NCI-H1048 (cell line): ENCODE measurements around the gene ITGA7.

Source experiments
- DNase-seq: peaks from one replicate; lab custom pipeline; 2025; lab: John Stamatoyannopoulos, UW

Gene ITGA7

DNA sequence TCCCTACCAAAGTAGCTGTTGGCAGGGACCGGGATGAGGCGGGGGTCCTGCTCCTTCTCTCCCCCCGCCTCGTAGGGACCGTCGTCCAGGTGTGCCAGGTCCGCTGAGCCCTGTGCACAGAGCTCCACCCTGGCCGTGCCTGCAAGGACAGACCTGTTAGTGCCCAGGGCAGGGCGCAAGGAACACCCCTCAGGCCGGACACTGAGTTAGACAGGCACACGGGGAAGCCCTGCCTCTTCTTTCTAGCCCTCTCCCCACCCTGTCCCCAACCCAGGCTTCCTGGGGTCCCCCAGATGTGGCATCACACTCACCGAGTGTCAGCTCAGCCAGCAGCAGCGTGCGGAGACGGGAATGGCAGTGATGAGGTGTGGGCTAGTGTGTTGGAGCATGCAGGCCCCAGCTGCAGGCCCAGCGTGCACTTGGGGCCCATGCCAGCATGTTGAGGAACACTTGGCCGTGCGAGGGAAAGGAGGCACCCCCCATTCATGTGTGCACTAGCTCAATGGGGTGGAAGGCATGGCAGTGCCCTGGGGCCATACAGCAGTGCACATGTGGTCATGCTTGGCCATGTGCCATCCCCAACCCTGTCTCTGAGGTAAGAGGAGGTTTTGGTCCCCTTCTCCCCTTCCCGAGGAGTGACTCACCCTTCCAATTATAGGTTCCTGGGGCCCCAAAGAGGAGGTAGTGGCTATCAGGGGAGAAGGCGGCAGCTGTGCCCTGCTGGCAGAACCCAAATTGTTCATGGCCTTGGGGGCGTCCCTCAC lies 7.3 kb downstream of the ITGA7 start:
- DNase-seq = no peak

GRCh38 chr12:55699471-55700055 lies 8.1 kb downstream of the ITGA7 start:
- DNase-seq = no peak

DNA sequence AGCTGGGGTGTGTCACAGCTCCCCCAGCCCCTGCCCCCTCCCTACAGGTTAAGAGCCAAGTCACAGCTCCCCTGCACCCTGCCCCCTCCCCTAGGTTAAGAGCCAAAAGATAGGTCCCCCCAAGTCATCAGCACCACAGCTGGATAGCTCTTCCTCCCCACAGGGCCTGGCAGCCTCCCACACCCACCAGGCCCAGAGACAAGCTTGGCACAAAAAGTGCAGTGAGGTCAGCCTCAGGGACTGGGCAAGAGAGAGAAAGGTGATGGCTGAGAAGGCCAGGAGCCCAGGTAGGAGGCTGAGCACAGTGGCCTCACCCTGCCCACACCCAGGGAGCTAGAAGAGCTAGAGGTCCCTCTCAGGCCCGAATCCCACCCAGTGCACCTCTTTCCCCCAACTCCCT lies 8.7 kb downstream of the ITGA7 start:
- no peak for DNase-seq

DNA sequence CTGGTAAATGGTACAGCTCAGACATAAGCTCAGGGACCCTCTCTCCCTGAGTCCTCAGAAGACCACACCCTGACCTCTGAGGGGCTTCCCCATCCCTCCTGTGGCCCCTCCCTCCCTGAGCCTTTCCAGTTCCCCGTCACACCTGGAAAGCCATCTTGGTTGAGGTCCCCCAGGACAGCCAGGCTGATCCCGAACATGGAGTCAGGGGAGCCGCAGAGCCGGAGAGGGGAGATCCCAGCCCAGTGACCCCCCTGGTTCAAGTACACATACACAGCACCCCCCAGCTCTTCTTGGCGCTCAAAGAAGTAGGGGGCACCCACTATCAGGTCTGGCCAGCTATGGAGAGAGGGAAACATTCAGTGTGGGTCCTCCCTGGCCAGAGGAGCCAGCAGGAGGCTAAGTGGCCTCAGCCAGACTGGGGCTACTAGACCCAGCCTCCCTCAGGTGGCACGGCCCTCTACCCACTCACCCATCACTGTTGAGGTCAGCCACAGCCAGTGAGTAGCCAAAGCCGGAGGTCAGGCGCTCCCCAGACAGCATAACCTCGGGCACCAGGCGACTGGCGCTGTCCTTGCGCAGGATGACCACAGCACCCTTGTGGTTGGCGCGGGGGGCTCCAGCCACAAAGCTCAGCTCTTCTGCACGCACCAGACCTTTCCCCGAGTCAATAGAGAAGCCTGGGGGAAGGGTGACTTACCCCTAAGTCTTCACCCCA lies 9.3 kb downstream of the ITGA7 start:
- no peak for DNase-seq

GRCh38 chr12:55697686-55698085 lies 10.0 kb downstream of the ITGA7 start:
- DNase-seq = no peak

GRCh38 chr12:55696796-55697462 lies 10.8 kb downstream of the ITGA7 start:
- no peak for DNase-seq

DNA sequence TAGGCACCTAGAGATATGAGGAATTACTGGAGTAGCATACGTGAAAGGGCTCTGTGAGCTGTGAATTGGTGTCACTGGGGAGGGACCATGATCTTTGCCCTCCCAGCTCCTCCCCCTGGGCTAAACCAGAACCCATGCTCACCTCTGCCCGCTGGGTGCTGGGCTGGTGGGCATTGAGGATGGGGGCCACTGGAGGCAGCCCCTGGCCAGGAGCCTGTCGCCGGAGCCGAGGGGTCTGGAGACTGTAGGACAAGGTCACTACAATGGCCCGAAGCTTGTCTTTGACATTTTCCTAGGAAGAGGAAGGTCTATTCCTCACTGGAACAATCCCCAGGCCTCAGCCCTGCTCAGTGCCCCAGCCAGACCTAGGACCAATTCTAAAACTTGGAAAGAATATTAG lies 11.6 kb downstream of the ITGA7 start:
- no peak for DNase-seq

DNA sequence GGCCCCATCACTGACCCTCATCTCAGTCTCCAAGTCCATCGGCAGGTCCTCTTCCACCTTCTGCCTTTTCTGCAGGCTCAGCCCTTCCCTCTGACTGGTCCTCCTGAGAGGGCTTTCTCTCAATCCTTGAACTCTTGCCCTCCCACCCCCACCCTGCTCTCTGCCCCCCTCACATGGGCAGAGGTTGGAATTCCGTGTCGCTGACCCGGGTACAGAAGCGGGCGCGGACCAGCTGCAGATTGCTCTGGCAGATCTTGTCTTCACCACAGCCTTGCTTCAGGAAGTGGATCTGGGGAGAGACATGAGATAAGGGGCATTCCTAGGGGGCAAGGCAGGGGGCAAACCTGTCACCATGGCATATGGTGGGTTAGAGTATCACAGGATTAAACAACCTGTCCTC lies 12.4 kb downstream of the ITGA7 start:
- DNase-seq = no peak

- no peak for DNase-seq
Observed at GRCh38 chr12:55694651-55695050, 13.1 kb downstream of the ITGA7 start.

DNA sequence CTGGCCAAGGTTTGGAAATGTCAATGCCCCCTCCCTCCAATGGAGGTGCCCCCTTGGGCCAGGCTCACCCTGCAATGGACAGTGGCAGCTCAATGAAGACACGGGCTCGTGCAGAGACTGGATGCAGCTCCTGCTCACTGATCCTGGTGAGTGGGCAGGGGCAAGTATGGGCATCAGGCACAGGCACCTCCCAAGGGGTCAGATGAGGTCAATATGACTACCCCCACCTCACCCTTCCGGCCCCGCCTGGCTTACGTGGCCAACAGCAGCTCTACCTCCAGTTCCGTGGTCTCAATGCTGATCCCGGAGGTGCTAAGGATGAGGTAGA lies 13.6 kb downstream of the ITGA7 start:
- no peak for DNase-seq

- no peak for DNase-seq
Observed at GRCh38 chr12:55693323-55694187, 14.1 kb downstream of the ITGA7 start.

GRCh38 chr12:55692631-55693322 lies 14.9 kb downstream of the ITGA7 start:
- no peak for DNase-seq

- DNase-seq = no peak
Observed at GRCh38 chr12:55688716-55689655, 18.7 kb downstream of the ITGA7 start.

- no peak for DNase-seq
Observed at GRCh38 chr12:55687746-55688145, 20.0 kb downstream of the ITGA7 start.

DNA sequence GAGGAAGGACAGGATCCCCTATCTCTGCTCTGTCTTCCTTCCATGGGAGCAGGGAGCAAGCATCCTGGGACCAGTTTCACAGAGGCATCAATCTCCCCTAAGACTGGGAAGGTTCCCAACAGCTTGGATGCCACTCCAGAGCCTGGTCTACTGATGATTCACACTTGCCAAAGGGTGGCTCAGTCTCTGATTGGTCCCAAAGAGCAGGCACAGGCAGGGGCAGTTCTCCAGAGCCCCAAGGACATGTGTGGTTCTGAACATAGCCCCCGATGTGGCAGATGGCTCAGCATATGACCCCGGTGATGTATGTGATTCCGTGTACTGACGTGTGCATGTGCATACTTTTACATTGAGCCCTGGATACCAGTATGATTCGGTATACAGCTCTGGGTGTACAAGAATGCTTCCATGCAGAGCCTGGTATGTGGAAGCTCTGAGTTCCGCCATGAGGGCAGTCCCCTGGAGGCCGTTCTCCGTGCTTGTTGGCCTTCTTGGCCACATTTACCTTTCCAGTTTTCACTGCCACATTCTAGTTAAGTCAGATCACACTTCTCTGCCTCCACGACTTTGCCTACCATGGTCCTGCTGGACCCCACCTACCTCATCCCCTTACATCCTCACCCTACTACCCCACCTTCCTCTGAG lies 21.2 kb downstream of the ITGA7 start:
- no peak for DNase-seq

DNA sequence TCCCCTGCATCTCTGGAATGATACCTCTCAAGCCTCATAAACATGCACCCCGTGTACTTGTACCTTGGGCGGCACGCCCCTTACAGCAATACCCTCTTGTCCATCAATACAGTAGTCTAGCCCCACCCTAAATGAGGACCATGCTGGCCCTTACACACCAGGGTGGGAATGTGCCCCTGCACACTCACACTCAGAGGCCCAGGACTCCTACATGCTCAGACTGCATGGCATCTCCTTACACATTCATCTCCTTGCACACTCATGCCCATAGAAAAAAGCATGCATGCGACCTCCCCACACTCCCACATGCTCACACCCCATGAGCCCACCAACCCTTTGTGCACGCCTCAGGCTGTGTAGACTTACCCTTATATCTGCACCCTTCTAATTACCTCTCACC lies 22.0 kb downstream of the ITGA7 start:
- DNase-seq = no peak

GRCh38 chr12:55684761-55685370 lies 22.8 kb downstream of the ITGA7 start:
- no peak for DNase-seq

DNA sequence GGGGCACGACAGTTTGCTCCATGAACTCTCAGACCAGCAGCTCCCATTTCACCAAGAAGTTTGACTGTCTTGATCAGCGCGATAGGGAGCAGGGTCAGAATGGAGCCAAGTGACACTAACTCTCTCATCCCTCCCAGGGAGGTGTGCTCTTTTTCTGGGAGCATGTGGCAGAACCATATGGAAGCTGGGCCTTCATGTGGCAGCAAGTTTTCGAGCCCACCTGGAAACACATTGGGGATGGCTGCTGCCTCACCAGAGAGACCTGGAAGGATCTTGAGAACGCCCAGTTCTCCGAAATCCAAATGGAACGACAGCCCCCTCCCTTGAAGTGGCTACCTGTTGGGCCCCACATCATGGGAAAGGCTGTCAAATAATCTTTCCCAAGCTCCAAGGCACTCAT lies 24.0 kb downstream of the ITGA7 start:
- DNase-seq = no peak

DNA sequence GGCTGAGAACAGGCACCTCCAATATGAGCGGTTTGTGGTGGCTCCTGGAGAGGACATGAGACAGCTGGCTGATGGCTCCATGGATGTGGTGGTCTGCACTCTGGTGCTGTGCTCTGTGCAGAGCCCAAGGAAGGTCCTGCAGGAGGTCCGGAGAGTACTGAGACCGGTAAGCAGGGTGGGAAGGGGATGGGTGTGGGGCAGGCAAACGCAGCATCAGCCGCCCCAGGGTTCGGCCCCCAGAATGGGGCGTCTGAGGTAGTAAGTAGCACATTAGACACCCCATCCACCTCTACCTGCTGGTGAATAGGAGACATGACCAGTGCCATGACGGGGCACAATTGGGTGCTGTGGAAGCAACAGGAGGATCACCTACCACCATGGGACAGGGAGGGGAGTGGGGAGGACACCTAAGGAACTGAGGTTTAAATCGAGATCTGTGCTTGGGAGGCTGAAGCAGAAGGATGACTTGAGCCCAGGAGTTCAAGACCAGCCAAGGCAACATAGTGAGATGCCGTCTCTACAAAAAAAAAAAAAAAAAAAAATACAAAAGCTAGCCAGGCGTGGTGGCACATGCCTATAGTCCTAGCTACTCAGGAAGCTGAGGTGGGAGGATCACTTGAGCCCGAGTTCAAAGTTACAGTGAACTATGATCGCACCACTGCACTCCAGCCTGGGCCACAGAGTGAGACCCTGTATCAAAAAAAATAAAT lies 25.5 kb downstream of the ITGA7 start:
- DNase-seq = no peak
